Activated naive CD8-positive, alpha-beta T cell treated with anti-CD3 and anti-CD28 coated beads, Interleukin-2, amount 10 ng/mL, durations not matched to agents 7 days and 5 days (primary cell): ENCODE measurements around the gene ARF1. TPM values are rescaled to one million over a fixed set of nuclear protein-coding genes. Genes with fewer than 3 reads are reported as not detected.
A peak's percentile ranks its signal among the peaks of the same experiment; 100 is the strongest.

Experiments
- ATAC-seq: fragments of 150-1000 bp; cut with Tn5 transposase; one replicate; pipeline ENCODE4 v1.10.0; 2021; ENCODE audit warnings: low read depth, moderate library complexity
- POLR2A ChIA-PET: fragments of 350-600 bp; sonication (Branson Sonifier 250); formaldehyde crosslinking; loops from one replicate; lab custom pipeline; 2021; ENCODE audit warnings: antibody characterized with exemption; lab: Charles Lee
- DNase-seq: peaks from one replicate; pipeline ENCODE4 v3.0.0; 2021
- H3K27ac Mint-ChIP-seq: one replicate; pipeline ENCODE4 v1.8.0; 2022; ENCODE audit warnings: mild to moderate bottlenecking, mixed read lengths
- H3K27me3 Mint-ChIP-seq: one replicate; pipeline ENCODE4 v1.8.0; 2022; ENCODE audit warnings: mild to moderate bottlenecking, moderate library complexity, mixed read lengths
- H3K36me3 Mint-ChIP-seq: one replicate; pipeline ENCODE4 v1.8.0; 2021; ENCODE audit warnings: mild to moderate bottlenecking, mixed read lengths
- H3K4me1 Mint-ChIP-seq: one replicate; pipeline ENCODE4 v1.8.0; 2021; ENCODE audit warnings: mixed read lengths
- H3K4me3 Mint-ChIP-seq: one replicate; pipeline ENCODE4 v1.8.0; 2022; ENCODE audit warnings: mild to moderate bottlenecking, moderate library complexity, mixed read lengths
- H3K9me3 Mint-ChIP-seq: one replicate; pipeline ENCODE4 v1.8.0; 2021; ENCODE audit warnings: mixed read lengths
- microRNA-seq: library from miRNA; unstranded; fragments of <30 nt; microRNA quantifications from one replicate; pipeline ENCODE4 v1.2.0, GENCODE V29; 2022
- total RNA-seq, 2 experiments: library from RNA; stranded (reverse); gene quantifications; one replicate each; pipeline ENCODE4 v1.2.3, GENCODE V29; 2021

The ARF1 gene
- total RNA-seq, 2 experiments from 2014 or later = 266 to 284 TPM

DNA sequence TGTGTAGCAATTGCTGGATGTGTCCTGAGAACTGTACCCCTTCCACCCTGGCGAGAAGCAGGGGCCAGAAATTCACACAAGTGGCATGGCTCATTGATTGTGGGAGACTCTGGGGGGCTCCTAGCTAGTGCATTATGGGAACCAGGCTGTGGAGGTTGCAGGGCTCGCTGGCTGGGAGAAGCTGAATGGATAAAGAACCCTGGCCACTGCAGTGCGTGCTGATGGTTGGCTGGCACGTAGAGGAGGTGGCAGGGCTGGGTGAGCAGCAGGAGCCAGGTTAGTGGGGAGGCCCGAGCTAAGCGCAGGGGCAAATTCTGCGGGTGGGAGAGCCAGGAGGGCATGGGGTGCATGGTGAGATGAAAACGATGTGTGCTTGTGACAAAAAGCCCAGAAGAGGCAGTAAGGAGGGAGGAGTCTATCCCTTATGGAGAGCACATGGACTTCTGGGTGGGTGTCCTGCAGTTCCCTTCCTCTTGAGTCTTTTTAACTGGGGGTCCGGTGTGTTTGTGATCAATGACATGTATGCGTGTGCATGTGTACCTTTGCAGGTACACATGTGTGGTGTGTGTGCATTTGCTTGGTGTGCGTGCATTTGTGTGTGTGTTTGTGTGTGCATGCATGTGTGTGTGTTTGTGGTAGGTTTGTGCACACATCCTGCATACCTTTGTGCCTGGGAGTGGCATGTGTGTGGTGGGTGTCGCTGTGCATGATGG is 61.1 kb downstream of the ARF1 start:
- peaks cover 24% of the 10 kb centered on the region for H3K4me1 Mint-ChIP-seq
- POLR2A ChIA-PET = interaction anchor here (1.3 to 2.6 kb wide), 5 partner anchors 13 to 312 kb away, joined by 3 to 13 read pairs (median 4); partner anchors contain the start of genes ARF1 and IBA57

DNA sequence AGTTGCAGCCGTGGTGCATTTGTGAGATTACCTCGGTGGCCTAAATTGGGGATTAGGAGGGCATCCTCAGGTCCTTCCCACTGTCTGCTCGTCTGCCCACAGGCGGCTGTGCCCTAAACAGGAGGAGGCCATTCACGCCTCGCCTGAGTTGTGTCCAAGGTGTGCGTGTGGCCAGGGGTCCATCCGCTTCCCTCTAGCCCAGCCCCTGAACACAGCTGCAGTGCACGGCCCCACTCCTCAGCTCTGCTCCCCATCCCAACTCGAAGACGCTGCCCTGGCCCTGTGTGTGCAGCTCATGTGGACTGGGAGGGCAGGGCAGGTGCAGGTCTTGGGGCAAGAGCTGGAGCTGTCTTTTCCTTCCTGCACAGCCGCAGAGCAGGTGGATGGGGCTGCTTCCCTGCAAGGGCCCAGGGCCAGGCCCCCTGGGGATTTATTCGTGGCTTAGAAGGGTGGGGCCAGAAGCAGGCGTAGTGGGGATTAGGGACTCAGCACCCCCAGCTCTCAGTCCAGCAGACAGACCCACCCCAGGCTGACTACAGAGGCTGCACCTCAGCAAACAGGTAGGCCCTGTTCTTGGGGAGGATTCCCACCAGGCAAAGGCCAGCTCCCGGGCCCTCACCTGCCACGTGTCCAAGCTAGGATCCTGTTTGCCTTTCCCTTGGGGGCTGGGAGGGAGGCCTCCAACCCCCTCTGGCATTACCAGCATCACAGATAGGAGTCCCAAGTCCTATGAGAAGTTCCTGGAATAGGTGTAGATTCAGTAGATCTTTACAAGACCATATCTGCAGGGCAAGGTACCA is 61.9 kb downstream of the ARF1 start:
- H3K27ac Mint-ChIP-seq = peak overlapping the region; percentile 79
- no peak for DNase-seq
- POLR2A ChIA-PET = interaction anchor here (0.6 to 2.6 kb wide), 3 partner anchors 9 to 21 kb away, joined by 3 to 10 read pairs (median 6); partner anchors contain the start of gene IBA57
- no peaks in the 10 kb centered on the region for H3K27me3 Mint-ChIP-seq
- H3K4me3 Mint-ChIP-seq = no peak overlapping the region
- peaks cover 11% of the 10 kb centered on the region for H3K36me3 Mint-ChIP-seq
- no peaks in the 10 kb centered on the region for H3K9me3 Mint-ChIP-seq
- H3K4me1 Mint-ChIP-seq = peaks cover 24% of the 10 kb centered on the region
- no peak for ATAC-seq

More for the DNA sequence above, 61.1 kb downstream of the ARF1 start:
- H3K9me3 Mint-ChIP-seq = no peaks in the 10 kb centered on the region
- no peak for ATAC-seq
- peak overlapping the region; percentile 96 for H3K4me3 Mint-ChIP-seq
- DNase-seq = no peak
- no peaks in the 10 kb centered on the region for H3K27me3 Mint-ChIP-seq
- H3K27ac Mint-ChIP-seq = peak overlapping the region; percentile 79
- peaks cover 11% of the 10 kb centered on the region for H3K36me3 Mint-ChIP-seq

DNA sequence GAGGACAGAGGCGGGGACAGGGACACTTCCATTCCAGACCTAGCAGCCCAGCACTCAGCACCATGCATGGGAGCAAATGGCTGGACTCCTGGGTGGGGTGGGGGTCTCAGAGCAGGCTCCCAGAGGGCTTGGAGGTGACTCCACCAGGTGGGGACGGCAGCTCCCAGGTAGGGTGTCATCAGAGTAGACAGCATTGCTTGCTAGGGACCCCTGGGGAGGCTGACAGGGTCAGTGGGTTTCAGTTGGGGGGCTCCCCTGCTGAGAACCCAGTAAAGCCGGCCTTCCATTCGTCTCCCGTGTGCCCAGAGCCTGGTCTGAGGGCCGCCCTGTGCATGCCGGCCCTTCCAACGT is 62.5 kb downstream of the ARF1 start:
- ATAC-seq (no peak), DNase-seq (no peak)
- Mint-ChIP-seq H3K9me3 (no peaks in the 10 kb centered on the region), H3K27me3 (no peaks in the 10 kb centered on the region), H3K27ac (no peak overlapping the region), H3K4me1 (peaks cover 24% of the 10 kb centered on the region), H3K36me3 (peaks cover 11% of the 10 kb centered on the region), H3K4me3 (no peak overlapping the region)
- POLR2A ChIA-PET = no interaction called here

DNA sequence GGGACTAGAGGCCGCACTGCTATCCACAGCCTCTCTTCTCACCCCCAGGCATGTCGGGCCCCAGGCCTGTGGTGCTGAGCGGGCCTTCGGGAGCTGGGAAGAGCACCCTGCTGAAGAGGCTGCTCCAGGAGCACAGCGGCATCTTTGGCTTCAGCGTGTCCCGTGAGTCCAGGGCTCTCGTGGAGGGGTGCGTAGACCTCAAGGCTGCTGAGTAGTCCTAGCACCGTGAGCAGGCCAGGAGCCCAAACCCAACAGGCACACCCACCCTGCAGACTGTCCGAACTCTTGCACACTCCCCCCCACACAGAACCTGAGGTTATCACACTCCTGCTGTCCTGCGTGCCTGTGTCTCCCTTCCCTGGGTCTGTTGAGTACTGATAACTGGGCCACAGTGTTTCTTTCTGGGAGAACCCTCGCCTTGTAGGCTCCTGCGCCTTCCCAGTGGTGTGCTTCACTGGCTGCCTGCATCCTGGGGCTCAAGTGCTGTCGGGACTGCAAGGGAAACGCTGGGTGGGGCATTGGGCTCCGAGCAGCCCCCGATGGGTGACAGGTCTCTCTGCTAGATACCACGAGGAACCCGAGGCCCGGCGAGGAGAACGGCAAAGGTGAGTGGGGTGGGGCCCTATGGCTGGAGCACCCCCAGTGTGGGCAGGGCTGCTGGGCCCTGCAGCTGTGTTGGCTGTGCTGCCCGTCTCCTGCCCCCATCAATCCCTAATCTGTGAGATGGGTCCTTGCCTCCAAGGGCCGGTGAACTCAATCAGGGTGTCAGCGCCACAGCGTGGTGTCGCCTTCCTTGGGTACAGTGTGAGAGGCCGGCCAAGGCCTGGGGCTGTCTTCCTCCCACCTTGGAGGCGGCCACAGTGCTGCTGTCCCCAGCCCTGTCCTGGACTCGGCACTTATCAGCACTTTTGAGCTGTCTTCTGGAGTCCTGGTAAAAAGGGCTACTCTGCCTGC is 63.2 kb downstream of the ARF1 start:
- Mint-ChIP-seq H3K27ac (no peak overlapping the region), H3K27me3 (no peaks in the 10 kb centered on the region), H3K36me3 (peaks cover 11% of the 10 kb centered on the region), H3K9me3 (no peaks in the 10 kb centered on the region), H3K4me1 (peaks cover 24% of the 10 kb centered on the region), H3K4me3 (no peak overlapping the region)
- ATAC-seq (no peak), DNase-seq (no peak)
- POLR2A ChIA-PET = no interaction called here

DNA sequence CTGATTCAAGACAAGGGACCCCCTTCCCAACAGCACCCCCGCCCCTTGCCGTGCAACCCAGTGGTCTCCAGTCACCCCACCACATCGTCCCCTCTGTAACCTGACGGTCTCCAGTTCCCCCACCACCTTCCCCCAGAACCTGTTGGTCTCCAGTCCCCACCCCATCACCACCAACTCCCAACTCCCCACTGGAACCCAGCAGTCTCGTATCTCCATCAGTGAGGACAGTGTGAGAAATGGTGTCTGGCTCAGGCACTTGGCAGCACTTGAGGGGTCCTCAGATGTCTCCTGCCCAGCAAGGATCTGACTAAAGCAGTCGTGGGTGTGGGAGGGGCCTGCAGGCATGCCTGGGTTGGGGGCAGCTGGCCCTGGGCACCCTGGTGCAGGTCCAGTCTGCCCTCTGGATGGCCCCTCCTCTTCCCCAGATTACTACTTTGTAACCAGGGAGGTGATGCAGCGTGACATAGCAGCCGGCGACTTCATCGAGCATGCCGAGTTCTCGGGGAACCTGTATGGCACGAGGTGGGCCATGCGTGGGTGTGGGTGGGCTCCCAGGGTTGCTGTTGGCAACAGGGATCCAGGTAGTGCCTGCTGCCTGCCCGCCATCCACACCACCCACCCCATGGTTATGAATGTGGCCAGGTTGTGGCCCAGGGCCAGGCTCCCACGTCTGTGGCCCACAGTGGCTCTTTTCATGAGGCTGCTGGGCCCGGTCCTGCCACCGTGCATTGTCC is 64.1 kb downstream of the ARF1 start:
- Mint-ChIP-seq H3K9me3 (no peaks in the 10 kb centered on the region), H3K4me1 (peaks cover 24% of the 10 kb centered on the region), H3K27ac (no peak overlapping the region), H3K36me3 (peaks cover 11% of the 10 kb centered on the region), H3K4me3 (no peak overlapping the region), H3K27me3 (no peaks in the 10 kb centered on the region)
- ATAC-seq = no peak
- POLR2A ChIA-PET = no interaction called here
- DNase-seq = no peak

DNA sequence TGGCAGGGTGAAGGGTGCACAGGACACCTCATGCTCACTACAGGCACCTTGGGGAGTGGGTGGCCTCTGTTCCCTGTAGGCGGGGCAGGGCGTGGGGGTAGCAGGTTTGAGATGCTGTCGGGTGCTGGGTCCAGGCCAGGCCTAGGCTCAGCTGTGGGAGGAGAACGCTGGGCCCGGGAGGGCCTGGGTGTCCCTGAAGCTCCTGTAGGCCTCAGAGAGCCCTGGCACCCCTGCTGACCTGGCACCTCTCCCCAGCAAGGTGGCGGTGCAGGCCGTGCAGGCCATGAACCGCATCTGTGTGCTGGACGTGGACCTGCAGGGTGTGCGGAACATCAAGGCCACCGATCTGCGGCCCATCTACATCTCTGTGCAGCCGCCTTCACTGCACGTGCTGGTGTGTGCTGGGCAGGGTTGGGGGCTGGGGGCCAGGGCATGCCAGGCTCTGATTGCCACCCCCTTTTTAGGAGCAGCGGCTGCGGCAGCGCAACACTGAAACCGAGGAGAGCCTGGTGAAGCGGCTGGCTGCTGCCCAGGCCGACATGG is 64.7 kb downstream of the ARF1 start:
- H3K9me3 Mint-ChIP-seq = no peaks in the 10 kb centered on the region
- POLR2A ChIA-PET = no interaction called here
- H3K4me1 Mint-ChIP-seq = peaks cover 20% of the 10 kb centered on the region
- peaks cover 8% of the 10 kb centered on the region for H3K36me3 Mint-ChIP-seq
- no peak overlapping the region for H3K4me3 Mint-ChIP-seq
- ATAC-seq = no peak
- no peaks in the 10 kb centered on the region for H3K27me3 Mint-ChIP-seq
- no peak overlapping the region for H3K27ac Mint-ChIP-seq
- no peak for DNase-seq

DNA sequence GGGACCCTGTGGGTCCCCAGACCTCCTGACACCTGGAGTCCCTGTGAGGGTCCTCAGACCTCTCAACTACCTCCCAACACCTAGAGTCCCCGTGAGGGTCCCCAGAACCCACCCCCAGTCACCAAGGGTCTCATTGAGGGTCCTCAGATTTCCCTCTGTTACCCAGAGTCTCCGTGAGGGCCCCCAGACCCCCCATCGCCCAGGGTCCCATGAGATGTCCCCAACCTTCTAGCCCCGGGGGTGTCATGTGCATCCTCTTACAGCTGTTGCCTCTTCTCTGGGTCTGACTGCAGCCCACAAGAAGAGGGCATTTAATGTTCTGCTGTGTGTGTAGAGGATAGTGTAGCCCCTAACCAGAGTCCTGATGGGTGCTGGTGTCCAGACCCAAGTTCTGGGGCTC is 65.3 kb downstream of the ARF1 start:
- no peak for ATAC-seq
- H3K4me1 Mint-ChIP-seq = peaks cover 15% of the 10 kb centered on the region

DNA sequence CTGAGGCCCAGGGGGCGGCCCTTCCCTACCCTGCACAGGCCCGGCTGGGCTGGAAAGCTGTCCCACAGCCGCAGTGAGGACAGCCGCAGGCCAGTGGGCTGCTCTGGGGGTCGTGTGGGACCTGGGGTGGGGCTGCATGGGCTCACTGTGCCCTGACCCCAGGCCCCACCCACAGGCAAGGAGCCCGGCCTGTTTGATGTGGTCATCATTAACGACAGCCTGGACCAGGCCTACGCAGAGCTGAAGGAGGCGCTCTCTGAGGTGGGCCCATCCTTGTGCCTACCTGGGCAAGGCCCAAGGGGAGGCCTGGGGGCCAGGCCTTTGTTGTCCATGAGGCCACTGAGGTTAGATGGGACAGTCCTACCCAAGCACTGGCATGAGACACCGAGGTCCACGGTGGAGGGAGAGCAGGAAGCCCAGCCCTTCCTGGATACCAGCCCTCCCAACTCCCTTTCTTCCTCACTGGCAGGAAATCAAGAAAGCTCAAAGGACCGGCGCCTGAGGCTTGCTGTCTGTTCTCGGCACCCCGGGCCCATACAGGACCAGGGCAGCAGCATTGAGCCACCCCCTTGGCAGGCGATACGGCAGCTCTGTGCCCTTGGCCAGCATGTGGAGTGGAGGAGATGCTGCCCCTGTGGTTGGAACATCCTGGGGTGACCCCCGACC is 65.8 kb downstream of the ARF1 start:
- Mint-ChIP-seq H3K4me1 (peaks cover 11% of the 10 kb centered on the region), H3K36me3 (peaks cover 6% of the 10 kb centered on the region), H3K4me3 (no peak overlapping the region), H3K27ac (no peak overlapping the region), H3K27me3 (no peaks in the 10 kb centered on the region), H3K9me3 (no peaks in the 10 kb centered on the region)
- POLR2A ChIA-PET = interaction anchor here (0.7 to 1.2 kb wide), 2 partner anchors 17 to 261 kb away, joined by 3 to 4 read pairs; partner anchors contain the start of gene IBA57
- ATAC-seq = no peak
- DNase-seq = peak; percentile 27

More for the DNA sequence above, 65.3 kb downstream of the ARF1 start:
- H3K27ac Mint-ChIP-seq = no peak overlapping the region
- no peak overlapping the region for H3K4me3 Mint-ChIP-seq
- H3K9me3 Mint-ChIP-seq = no peaks in the 10 kb centered on the region
- peak; percentile 24 for DNase-seq
- POLR2A ChIA-PET = no interaction called here
- H3K36me3 Mint-ChIP-seq = peaks cover 6% of the 10 kb centered on the region
- H3K27me3 Mint-ChIP-seq = no peaks in the 10 kb centered on the region

Small RNA genes lying within 50 kb of the gene (microRNA-seq; reads per million reads assigned to microRNA genes)
- gene MIR3620 = not detected

Other genes starting within 250 kb of the ARF1 start
- under 1 TPM; 0.08 to 0.09 TPM for gene WNT9A, start 134.8 kb upstream of the ARF1 start, total RNA-seq
- gene WNT3A, start 75.7 kb upstream of the ARF1 start, total RNA-seq = not detected
- gene C1orf35, start 20.6 kb downstream of the ARF1 start, total RNA-seq = 10 to 100 TPM; 25.2 to 29.2 TPM
- gene MRPL55, start 26.6 kb downstream of the ARF1 start, total RNA-seq = 10 to 100 TPM; 53.6 to 53.7 TPM
- gene GUK1, start 57.6 kb downstream of the ARF1 start, total RNA-seq = 100 to 1,000 TPM; 289 to 327 TPM
- gene GJC2, start 67.2 kb downstream of the ARF1 start, total RNA-seq = 1 to 10 TPM; 6.2 to 7.7 TPM
- 10 to 100 TPM in 1 of 2 experiments, 1 to 10 TPM in 1; 9.7 to 12.2 TPM for gene IBA57, start 83.1 kb downstream of the ARF1 start, total RNA-seq
- 10 to 100 TPM; 44.3 to 44.7 TPM for gene OBSCN, start 125.3 kb downstream of the ARF1 start, total RNA-seq